ENCODE data around the gene CHRNE. TPM values are rescaled to one million over a fixed set of nuclear protein-coding genes. Genes with fewer than 3 reads are reported as not detected.

CHRNE gene
- total and polyA plus RNA-seq, 2 of the 13 experiments (the other 11 are each of a cell fraction or from before 2014, with no cell fraction given): 0.53 to 0.59 TPM

GRCh38 chr17:4908301-4908700 lies 5.4 kb upstream of the CHRNE start (continued):
- peak; percentile 60; the same call in 1 of the 2 replicates for TF ChIP-seq MED1 (CRISPR knock-in tag; IDR thresholded peaks at IDR 0.05)
- no peak for TF ChIP-seq ZNF816 (CRISPR knock-in tag; IDR thresholded peaks at IDR 0.05; ENCODE audit: borderline replicate concordance)
- no peak for TF ChIP-seq PHB2 (IDR thresholded peaks at IDR 0.05; ENCODE audit: partially characterized antibody)
- TF ChIP-seq ZNF263 (CRISPR knock-in tag; IDR thresholded peaks at IDR 0.05): peak; percentile 90
- TF ChIP-seq ZNF121 (CRISPR knock-in tag; IDR thresholded peaks at IDR 0.05): no peak
- TF ChIP-seq, protein P1, sequence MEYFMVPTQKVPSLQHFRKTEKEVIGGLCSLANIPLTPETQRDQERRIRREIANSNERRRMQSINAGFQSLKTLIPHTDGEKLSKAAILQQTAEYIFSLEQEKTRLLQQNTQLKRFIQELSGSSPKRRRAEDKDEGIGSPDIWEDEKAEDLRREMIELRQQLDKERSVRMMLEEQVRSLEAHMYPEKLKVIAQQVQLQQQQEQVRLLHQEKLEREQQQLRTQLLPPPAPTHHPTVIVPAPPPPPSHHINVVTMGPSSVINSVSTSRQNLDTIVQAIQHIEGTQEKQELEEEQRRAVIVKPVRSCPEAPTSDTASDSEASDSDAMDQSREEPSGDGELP (IDR thresholded peaks at IDR 0.05; ENCODE audit: borderline replicate concordance, low read depth): no peak; the same call in 1 of the 2 replicates
- no peak for TF ChIP-seq KLF9 (CRISPR knock-in tag; IDR thresholded peaks at IDR 0.05; ENCODE audit: low read depth)
- TF ChIP-seq, protein P2, sequence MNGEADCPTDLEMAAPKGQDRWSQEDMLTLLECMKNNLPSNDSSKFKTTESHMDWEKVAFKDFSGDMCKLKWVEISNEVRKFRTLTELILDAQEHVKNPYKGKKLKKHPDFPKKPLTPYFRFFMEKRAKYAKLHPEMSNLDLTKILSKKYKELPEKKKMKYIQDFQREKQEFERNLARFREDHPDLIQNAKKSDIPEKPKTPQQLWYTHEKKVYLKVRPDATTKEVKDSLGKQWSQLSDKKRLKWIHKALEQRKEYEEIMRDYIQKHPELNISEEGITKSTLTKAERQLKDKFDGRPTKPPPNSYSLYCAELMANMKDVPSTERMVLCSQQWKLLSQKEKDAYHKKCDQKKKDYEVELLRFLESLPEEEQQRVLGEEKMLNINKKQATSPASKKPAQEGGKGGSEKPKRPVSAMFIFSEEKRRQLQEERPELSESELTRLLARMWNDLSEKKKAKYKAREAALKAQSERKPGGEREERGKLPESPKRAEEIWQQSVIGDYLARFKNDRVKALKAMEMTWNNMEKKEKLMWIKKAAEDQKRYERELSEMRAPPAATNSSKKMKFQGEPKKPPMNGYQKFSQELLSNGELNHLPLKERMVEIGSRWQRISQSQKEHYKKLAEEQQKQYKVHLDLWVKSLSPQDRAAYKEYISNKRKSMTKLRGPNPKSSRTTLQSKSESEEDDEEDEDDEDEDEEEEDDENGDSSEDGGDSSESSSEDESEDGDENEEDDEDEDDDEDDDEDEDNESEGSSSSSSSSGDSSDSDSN (CRISPR knock-in tag; IDR thresholded peaks at IDR 0.05): peak; percentile 63
- no peak for TF ChIP-seq JUNB (CRISPR knock-in tag; IDR thresholded peaks at IDR 0.05; ENCODE audit: borderline replicate concordance)
- TF ChIP-seq ZNF335 (CRISPR knock-in tag; IDR thresholded peaks at IDR 0.05): no peak
- no peak for TF ChIP-seq ZNF749 (CRISPR knock-in tag; IDR thresholded peaks at IDR 0.05; ENCODE audit: borderline replicate concordance)
- TF ChIP-seq CHD2 (IDR thresholded peaks at IDR 0.05; ENCODE audit: low read depth, low read length): no peak
- TF ChIP-seq ESRRA (CRISPR knock-in tag; IDR thresholded peaks at IDR 0.05; ENCODE audit: low read depth): no peak
- TF ChIP-seq ZNF83 (CRISPR knock-in tag; IDR thresholded peaks at IDR 0.05; ENCODE audit: borderline replicate concordance): no peak
- TF ChIP-seq MBD4 (IDR thresholded peaks at IDR 0.05; ENCODE audit: borderline replicate concordance, low read length): no peak
- no peak for TF ChIP-seq SMC3 (IDR thresholded peaks at IDR 0.05; ENCODE audit: low read length)
- no peak for TF ChIP-seq ZZZ3 (CRISPR knock-in tag; IDR thresholded peaks at IDR 0.05; ENCODE audit: borderline replicate concordance)
- TF ChIP-seq, protein P3, sequence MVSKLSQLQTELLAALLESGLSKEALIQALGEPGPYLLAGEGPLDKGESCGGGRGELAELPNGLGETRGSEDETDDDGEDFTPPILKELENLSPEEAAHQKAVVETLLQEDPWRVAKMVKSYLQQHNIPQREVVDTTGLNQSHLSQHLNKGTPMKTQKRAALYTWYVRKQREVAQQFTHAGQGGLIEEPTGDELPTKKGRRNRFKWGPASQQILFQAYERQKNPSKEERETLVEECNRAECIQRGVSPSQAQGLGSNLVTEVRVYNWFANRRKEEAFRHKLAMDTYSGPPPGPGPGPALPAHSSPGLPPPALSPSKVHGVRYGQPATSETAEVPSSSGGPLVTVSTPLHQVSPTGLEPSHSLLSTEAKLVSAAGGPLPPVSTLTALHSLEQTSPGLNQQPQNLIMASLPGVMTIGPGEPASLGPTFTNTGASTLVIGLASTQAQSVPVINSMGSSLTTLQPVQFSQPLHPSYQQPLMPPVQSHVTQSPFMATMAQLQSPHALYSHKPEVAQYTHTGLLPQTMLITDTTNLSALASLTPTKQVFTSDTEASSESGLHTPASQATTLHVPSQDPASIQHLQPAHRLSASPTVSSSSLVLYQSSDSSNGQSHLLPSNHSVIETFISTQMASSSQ (IDR thresholded peaks at IDR 0.05; ENCODE audit: low read depth): no peak
- TF ChIP-seq, protein P3 (CRISPR knock-in tag; IDR thresholded peaks at IDR 0.05; ENCODE audit: borderline replicate concordance): no peak
- no peak for TF ChIP-seq MYNN (CRISPR knock-in tag; IDR thresholded peaks at IDR 0.05; ENCODE audit: low read depth)
- no peak for TF ChIP-seq ZNF577 (CRISPR knock-in tag; IDR thresholded peaks at IDR 0.05; ENCODE audit: borderline replicate concordance, low read depth)
- TF ChIP-seq MAF1 (CRISPR knock-in tag; IDR thresholded peaks at IDR 0.05; ENCODE audit: borderline replicate concordance): no peak
- TF ChIP-seq, protein P4, sequence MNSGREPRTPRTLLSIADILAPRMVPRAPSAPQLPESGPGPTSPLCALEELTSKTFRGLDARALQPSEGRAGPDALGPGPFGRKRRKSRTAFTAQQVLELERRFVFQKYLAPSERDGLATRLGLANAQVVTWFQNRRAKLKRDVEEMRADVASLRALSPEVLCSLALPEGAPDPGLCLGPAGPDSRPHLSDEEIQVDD (CRISPR knock-in tag; IDR thresholded peaks at IDR 0.05; ENCODE audit: borderline replicate concordance): no peak
